ENCODE measurements around the gene MYBPHL.

MYBPHL gene

GRCh38 chr1:109279615-109280278 is 27.1 kb downstream of the MYBPHL start:
- no peak for DNase-seq (ENCODE audit: low read depth)

- DNase-seq (ENCODE audit: low read depth), result no peak
Measured at GRCh38 chr1:109277434-109278204, 29.2 kb downstream of the MYBPHL start.

GRCh38 chr1:109275706-109276345 is 31.0 kb downstream of the MYBPHL start:
- DNase-seq (ENCODE audit: low read depth), result no peak

- no peak for DNase-seq (ENCODE audit: low read depth)
Measured at GRCh38 chr1:109274533-109275476, 32.0 kb downstream of the MYBPHL start.

DNA sequence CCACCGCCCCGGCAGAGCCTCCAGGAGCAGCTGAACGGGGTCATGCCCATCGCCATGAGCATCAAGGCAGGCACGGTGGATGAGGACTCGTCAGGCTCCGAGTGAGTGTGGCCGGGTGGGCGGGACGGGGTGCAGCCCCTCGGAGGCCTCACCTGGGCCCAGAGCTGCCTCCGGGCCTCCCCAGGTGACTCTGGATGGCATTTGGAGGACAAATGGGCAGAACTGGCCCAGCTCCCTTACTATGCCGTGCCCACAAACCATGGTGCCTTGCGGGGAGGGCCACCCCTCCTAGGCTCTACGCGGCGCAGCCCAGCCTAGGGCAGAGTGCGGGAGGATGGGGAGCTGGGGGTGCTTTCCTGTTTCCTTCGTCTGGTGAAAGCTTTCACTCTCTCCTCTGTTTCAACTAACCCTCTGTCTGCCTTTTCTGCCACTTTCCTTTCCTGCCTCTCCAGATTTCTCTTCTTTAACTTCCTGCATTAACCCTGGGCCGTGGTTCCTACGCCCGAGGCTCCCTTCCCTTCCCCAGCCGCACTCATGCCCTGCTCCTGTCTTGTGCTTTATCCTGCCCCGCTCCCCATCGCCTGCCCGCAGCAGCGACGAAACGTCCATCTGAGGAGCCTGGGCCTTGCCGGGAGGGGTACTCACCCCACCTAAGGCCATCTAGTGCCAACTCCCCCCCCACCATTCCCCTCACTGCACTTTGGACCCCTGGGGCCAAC is 33.1 kb downstream of the MYBPHL start:
- DNase-seq (ENCODE audit: low read depth), result no peak

DNA sequence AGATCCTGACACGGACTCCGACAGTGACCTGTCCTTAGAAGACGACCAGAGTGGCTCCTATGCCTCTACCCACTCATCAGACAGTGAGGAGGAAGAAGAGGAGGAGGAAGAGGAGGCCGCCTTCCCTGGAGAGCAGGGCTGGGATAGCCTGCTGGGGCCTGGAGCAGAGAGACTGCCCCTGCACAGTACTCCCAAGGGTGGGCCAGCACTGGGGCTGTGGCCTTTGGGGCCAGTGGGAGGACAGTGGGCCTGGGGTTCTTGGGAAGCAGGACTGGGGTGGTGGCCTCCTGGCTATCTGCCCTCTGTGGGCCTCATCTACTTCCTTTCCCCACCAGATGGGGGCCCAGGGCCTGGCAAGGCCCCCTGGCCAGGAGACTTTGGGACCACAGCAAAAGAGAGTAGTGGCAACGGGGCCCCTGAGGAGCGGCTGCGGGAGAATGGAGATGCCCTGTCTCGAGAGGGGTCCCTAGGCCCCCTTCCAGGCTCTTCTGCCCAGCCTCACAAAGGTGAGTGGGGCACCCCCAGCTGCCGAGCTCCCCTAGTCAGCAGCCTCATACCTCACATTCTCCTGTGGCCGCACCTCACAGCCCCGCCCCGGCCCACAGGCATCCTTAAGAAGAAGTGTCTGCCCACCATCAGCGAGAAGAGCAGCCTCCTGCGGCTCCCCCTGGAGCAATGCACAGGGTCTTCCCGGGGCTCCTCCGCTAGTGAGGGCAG is 33.8 kb downstream of the MYBPHL start:
- no peak for DNase-seq (ENCODE audit: low read depth)

DNA sequence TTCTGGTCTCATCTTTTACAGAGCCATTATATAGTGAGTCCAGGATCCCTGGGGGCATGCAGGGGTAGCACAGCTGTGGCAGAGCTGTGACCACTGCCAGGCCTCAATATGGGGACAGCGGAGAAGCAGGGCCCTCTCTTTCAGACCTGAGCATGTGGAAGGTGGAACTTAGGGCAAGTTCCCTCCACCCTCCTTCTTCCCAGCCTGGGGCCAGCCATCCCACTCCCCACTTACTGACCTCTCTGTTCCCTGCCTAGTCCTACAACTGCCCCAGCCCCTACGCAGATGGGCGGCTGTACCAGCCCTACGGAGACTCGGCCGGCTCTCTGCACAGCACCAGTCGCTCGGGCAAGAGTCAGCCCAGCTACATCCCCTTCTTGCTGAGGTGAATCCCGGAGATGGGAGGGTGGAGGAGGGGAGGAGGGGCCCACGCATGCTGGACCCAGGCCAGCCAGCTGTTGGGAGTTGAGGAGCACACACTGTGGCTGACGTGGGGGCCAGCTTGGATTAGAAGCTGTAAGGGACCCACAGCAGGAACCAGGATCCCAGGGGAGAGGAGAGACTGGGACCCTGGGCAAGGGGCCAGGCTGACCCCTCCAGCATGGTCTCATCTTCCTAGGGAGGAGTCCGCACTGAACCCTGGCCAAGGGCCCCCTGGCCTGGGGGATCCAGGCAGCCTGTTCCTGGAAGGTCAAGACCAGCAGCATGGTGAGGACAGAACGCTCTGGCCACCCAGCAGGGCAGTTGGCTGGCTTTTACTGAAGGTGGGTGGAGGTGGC is 34.6 kb downstream of the MYBPHL start:
- DNase-seq (ENCODE audit: low read depth), result no peak

DNA sequence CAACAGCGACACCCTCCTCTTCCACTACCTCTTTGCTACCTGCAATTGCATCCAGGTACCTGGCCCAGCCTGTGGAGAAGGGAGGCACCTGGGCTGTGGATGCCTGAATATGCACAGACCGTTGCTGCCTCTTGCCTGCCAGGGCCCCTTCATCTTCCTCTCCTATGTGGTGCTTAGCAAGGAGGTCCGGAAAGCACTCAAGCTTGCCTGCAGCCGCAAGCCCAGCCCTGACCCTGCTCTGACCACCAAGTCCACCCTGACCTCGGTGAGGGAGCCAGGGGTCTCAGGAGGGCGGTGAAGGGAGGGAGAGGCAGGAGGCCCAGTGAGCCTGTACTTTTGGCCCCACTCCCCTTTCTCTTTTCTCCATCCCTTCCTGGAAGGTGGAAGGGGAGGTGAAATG is 35.4 kb downstream of the MYBPHL start:
- no peak for DNase-seq (ENCODE audit: low read depth)

GRCh38 chr1:109270623-109271317 is 36.0 kb downstream of the MYBPHL start:
- DNase-seq (ENCODE audit: low read depth), result no peak

GRCh38 chr1:109269981-109270622 is 36.7 kb downstream of the MYBPHL start:
- no peak for DNase-seq (ENCODE audit: low read depth)

GRCh38 chr1:109269212-109269980 is 37.4 kb downstream of the MYBPHL start:
- DNase-seq (ENCODE audit: low read depth), result no peak

GRCh38 chr1:109268431-109269211 is 38.2 kb downstream of the MYBPHL start:
- no peak for DNase-seq (ENCODE audit: low read depth)

GRCh38 chr1:109267743-109268300 is 39.0 kb downstream of the MYBPHL start:
- no peak for DNase-seq (ENCODE audit: low read depth)

- no peak for DNase-seq (ENCODE audit: low read depth)
Measured at GRCh38 chr1:109266965-109267364, 39.8 kb downstream of the MYBPHL start.

GRCh38 chr1:109265741-109266330 is 41.0 kb downstream of the MYBPHL start:
- no peak for DNase-seq (ENCODE audit: low read depth)

DNA sequence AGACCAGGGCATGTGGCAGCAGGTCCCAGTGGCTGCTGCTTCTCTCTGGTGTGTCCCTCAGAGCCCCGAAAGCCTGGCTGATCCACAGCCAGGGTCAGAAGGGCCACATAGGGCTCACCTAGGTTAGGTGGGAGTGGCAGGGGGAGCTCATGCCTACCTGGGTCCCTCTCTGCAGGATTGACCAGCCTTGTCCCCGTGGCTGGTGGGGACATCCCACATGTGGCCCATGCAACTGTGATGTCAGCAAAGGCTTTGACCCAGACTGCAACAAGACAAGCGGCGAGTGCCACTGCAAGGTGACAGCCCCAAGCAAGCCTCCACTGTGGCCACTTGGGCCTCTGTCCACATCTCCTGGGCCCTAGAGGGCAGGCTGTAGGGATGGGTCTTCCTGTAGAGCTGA is 41.8 kb downstream of the MYBPHL start:
- no peak for DNase-seq (ENCODE audit: low read depth)

- no peak for DNase-seq (ENCODE audit: low read depth)
Measured at GRCh38 chr1:109264379-109264755, 42.4 kb downstream of the MYBPHL start.
